HG02870 (cell line): ENCODE results near the gene GOLGA5.
"Not testable (repeated sequence)": the region's sequence is repeated elsewhere in the genome, so short reads cannot be mapped to it uniquely, and the experiment has no call there.

Experiments used
- ATAC-seq: cut with Tn5 transposase; IDR thresholded peaks from one replicate; pipeline ENCODE4 v1.9.1; 2021; ENCODE audit warnings: mild to moderate bottlenecking, moderate library complexity; ENCODE audit not compliant: unreplicated experiment

The GOLGA5 gene

DNA sequence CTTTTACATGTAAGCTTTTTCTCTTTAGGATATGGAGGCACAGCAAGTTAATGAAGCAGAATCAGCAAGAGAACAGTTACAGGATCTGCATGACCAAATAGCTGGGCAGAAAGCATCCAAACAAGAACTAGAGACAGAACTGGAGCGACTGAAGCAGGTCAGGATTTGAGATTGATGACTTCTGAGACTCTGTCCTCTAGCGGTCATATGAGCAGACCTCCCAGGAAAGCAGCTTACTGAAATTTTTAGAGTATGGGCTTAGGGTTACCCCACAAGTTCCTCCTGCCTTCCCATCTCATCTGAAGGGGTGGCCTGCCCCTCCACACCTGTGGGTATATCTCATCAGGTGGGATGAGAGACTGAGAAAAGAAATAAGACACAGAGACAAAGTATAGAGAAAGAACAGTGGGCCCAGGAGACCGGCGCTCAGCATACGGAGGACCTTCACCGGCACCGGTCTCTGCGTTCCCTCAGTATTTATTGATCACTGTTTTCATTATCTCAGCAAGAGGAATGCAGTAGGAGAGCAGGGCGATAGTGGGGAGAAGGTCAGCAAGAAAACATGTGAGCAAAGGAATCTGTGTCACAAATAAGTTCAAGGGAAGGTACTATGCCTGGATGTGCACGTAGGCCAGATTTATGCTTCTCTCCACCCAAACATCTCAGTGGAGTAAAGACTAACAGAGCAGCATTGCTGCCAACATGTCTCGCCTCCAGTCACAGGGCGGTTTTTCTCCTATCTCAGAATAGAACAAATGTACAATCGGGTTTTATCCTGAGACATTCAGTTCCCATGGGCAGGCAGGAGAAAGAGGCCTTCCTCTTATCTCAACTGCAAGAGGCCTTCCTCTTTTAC, 25.8 kb downstream of the GOLGA5 start:
- not testable (repeated sequence) for ATAC-seq

DNA sequence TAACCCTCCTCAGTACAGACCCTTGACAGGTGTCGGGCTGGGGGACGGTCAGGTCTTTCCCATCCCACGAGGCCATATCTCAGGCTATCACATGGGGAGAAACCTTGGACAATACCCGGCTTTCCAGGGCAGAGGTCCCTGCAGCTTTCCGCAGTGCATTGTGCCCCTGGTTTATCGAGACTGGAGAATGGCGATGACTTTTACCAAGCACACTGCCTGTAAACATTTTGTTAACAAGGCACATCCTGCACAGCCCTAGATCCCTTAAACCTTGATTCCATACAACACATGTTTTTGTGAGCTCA, 26.4 kb downstream of the GOLGA5 start:
- not testable (repeated sequence) for ATAC-seq

- no peak for ATAC-seq
Measured at GRCh38 chr14:92830902-92831301, 36.8 kb downstream of the GOLGA5 start.

GRCh38 chr14:92832137-92832700, 38.1 kb downstream of the GOLGA5 start:
- ATAC-seq = no peak

GRCh38 chr14:92841930-92842329, 47.8 kb downstream of the GOLGA5 start:
- ATAC-seq = no peak

DNA sequence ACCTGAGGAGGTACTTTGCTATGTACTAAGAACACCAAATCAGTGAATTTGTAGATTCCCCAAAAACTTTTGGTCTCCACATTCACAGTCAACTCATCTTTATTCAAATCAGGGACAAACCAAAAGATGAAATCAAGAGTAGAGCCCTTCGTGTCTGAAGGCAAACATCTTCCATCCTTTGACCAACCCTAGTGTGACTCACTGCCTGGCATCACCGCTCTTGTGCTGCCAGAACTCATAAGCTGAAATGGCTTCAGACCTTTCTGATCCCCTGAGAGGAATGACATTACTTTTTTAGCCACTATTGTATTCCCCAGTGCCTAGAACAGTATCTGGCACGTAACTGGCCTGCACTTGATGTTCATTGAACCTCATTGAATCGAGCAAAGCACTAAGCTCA, 50.1 kb downstream of the GOLGA5 start:
- no peak for ATAC-seq

DNA sequence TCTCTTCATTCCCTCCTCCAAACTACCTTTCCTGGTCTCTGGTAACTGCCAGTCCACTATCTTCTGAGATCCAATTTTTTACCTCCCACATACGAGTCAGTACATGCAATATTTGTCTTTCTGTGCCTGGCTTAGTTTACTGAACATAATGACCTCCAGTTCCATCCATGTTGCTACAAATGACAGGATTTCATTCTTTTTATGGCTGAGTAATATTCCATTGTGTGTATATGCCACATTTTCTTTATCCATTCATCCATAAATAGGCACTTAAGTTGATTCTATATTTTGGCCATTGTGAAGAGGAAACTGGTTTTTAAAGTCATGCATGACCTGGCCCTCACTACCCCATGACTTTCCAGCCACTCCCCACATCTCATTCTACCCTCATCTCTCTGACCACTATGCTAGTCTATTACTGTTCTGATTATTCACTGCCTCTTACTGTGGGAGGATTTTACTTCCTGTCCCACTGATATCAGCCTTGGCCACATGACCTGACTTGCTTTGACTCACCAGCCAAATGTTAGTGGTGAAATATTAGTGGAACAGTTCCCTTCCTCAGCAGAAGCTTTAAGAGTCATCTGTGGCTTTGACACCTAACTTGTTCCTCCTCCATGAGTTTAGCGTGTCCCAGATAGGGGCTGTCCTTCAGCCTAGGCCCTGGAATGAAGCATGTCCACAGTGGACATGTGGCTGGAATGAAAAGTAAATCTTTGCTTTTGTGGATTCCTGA, 52.2 kb downstream of the GOLGA5 start:
- peak; percentile 90 for ATAC-seq

DNA sequence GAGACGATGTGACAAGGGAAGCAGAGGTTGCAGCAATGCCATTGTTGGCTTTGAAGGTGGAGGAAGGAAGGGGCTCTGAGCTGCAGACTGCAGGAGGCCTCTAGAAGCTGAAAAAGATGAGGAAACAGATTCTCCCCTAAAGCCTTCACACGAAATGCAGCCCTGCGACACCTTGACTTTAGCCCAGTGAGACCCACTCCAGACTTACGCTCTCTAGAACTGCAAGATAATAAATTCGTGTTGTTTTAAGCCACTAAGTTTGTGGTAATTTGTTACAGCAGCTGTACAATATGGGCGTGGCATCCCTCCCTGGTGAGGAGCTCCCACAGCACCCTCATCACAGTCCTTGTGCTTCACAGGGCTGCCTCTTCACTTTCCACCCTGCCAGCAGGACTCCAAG, 53.2 kb downstream of the GOLGA5 start:
- no peak for ATAC-seq

DNA sequence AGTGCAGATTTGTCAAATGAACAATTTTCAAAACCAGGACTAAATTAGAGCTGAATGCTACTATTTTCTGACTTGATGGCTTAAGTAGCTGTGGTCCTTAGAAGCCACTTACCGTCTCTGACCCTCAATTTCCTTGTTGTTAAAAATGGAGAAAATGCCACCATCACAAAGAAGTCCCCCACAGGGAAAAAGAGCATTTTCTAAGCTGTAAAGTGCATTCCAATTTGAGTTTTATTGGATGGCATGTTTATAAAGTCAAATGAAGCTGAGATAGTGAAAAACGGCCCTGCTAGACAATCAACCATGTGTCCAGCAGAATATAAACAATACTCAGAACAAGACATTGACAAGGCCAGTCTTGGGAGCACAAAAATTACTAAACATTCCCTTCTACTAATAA, 53.6 kb downstream of the GOLGA5 start:
- no peak for ATAC-seq

DNA sequence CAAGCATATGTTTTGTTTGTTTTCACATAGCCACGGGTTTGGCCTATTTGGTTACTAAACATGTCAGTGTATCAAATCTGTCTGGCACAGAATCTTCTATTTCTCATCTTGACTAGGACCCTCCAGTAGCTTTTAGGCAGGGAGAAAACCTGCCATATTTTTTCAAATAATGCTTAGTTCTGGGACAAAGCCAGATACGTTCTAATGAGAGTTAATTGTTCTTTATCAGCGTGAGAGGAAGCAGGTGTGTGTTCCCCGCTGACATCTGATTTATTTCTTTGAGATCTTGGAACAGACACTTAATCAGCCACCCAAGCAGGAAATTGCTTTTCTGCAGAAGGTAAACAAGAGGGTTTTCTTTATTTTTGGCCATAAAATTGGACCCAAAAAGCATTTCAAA, 54.8 kb downstream of the GOLGA5 start:
- ATAC-seq = no peak

GRCh38 chr14:92850492-92850891, 56.4 kb downstream of the GOLGA5 start:
- ATAC-seq = no peak

DNA sequence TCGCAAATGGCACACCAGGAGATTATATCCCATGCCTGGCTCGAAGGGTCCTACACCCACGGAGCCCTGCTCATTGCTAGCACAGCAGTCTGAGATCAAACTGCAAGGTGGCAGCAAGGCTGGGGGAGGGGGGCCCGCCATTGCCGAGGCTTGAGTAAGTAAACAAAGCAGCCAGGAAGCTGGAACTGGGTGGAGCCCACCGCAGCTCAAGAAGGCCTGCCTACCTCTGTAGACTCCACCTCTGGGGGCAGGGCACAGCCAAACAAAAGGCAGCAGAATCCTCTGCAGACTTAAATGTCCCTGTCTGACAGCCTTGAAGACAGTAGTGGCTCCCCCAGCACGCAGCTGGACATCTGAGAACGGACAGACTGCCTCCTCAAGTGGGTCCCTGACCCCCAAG, 59.0 kb downstream of the GOLGA5 start:
- not testable (repeated sequence) for ATAC-seq

DNA sequence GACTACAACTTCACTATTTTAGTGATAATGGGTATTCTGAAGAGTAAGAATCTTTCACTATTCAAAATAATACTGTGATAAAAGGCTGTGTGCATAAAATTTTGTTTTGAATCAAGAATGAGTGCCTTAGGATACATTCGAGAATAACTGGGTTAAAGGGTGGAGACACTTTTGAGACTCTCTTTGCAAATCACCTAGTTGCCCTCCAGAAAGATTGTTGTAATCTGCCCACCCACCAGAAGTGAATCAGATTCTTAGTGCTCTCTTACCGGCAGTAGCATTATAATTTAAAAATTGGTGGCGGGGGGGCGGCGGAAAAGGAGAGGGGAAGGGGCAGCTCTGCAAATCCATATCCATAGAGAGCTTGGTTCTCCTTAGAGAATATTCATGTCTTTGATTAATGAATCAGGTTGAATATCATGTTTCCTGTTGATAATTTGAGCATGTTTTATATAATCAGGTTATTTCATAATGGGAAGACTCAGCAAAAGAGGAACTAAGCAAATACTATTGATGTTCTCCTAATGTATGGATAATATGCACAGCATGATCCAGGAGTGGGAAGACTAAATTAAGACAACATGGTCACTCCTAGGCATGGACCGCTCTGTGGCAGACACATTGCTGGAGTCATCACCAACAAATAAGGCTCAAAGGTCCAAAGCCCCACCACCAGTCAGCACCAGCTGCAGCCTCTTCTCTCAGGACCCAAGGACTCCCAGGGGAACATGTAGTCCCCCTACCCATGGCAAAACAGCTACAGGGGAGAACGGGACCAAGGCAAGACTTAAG, 66.1 kb downstream of the GOLGA5 start:
- ATAC-seq = no peak

DNA sequence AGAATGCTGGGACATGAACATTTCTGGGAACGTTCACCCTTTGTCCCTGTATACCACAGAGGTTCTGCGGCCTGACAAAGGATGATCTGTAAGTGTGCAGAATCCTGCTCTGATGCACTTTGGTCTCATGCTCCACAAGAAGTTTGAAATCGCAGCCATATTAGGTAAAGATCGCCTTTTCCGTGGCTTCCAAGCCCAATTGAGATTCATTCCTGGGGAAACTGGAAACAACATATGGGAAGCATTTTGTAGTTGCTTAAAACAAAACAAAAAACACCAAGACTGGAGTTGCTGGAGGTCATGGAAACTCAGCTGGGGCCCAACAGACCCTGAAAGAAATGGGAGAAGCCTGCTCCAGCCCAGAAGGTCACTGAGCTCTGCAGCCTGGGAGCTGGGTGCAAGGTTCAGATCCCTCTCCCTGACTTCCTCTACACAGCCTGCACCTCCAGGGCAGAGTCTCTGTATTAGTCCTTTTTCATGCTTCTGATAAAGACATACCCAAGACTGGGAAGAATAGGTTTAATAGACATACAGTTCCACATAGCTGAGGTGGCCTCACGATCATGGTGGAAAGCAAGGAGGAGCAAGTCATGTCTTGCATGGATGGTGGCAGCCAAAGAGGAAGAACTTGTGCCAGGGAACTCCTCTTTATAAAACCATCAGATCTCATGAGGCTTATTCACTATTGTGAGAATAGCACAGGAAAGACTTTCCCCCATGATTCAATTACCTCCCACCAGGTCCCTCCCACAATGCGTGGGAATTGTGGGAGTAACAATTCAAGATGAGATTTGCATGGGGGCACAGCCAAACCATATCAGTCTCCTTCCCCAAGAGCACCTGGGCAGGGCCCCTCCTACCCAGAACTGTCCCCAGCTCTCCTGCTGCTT, 68.0 kb downstream of the GOLGA5 start:
- no peak for ATAC-seq

DNA sequence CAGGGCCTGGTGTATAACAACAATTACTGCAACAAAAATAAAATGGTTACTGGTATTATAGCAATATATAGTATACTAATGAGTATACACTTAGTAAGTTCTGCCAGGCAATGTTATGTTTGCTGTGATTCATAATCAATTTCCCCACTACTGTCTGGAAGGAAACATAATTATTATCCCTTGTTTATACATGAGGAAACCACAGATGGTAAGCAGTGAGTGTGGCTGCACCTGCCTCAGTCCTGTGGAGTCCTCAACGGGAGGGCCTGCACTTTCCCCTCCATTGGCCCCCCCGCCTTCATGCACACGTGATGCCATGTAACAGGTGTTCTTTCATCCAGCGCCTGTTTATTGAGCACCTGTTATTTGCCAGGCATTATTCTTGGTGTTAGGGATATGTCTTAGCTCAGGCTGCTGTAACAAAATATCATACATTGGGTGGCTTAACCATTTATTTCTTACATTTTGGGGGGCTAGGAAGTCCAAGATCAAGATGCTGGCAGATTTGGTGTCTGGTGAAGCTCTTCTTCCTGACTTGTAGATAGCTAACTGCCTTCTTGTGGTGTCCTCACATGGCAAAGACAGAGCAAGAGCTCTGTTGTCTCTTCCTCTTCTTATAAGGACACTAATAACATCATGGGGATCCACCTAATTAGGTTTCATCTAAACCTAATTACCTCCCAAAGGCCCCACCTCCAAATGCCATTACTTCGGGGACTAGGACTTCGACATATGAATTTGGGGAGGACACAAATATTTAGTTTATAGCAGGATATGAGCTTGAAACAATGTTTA, 69.4 kb downstream of the GOLGA5 start:
- ATAC-seq = no peak

- ATAC-seq = no peak
Measured at GRCh38 chr14:92865674-92866073, 71.6 kb downstream of the GOLGA5 start.

DNA sequence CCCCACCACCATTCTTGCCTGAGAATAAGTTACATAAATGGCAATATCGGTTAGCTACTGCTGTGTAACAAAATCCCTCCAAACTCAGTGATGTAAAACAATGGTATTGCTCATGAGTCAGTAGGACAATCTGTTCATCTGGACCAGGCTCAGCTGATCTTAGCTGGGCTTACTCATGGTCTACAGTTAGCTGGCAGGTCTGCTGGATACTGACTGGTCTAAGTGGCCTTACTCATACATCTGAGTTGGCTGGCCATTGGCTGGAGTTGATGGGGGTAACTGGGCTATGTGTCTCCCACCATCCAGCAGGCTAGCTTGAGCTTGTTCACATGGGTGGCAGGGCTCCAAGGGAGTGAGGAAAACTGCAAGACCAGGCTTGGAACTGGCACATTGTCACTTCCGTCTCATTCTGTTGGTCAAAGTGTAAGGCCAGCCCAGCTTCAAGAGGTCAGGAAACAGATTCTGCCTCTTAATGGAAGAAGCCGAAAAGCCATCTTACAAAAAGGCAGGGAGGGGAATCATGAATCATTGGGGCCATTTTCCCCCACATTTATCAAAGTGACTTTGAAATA, 72.2 kb downstream of the GOLGA5 start:
- no peak for ATAC-seq

DNA sequence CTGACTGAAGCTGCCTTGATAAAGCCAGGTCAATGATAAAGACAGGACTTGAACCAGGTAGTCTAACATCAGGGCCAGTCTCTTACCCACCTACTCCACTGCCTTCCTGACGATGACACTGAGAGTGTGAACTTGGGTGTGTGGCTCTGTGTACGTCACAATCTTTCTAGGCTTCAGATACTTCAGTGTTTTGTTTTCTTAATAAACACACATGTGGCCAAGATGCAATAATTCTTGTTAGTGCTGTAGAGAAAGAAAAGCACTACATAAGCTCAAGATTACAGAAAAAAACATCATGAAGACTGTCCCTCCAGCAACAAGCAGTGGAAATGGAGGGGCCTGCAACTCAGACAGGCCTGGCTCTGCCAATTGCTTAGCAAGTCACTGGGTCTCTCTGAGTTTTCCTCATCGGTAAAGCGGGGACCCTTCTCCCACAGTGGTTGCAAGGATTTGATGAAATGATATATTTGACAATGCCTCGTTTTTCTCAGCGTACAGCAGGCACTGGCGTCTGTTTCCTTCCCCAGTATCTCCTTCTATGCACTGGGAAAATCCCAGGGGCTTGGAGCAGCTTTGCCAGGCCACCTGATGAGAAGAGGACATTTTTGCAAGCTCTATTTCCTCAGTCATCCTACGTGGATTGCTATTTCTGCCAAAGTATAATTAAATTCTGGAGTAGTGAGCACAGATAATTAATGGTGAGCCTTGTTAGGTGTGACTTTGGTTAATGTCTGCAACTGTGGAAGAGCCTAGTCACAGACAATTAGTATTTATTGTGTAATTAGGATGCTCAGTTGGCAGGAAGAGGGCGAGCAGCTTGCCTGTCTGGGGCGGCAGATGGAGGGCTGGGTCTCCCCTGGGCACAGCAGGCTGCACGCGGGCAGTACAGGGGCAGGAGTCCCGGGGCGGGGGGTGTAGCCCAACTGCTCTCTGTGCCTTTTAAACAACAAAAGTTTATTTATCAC, 73.1 kb downstream of the GOLGA5 start:
- no peak for ATAC-seq
